ENCODE measurements around the gene MPPED2.

Gene MPPED2

GRCh38 chr11:30446520-30446919 lies 139.6 kb downstream of the MPPED2 start:
- Histone ChIP-seq H2AFZ (ENCODE audit: low read depth, low read length) (no peak overlapping the region), H3K36me3 (ENCODE audit: insufficient read depth, low read length) (no peaks in the 10 kb centered on the region), H3K4me3 (ENCODE audit: low read length) (no peak overlapping the region)

DNA sequence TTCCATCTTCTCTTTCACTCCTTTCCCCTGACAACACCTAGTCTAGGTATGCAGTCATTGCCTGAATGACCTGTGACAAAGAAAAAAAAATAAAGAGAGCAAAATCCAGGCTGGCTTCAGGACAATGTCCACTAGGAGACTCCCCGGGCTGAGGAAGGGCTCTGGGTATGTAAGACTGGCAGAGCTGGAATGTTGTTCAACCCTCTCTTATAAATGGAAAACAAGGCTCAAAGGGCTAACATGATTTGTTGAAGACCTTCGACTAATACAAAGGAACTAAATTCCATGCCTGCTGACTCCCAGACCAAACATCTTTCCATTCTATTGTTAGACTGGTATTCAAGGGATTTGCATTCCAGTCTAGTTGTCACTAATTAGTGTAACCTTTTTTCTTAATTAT lies 141.1 kb downstream of the MPPED2 start:
- Histone ChIP-seq H3K36me3 (ENCODE audit: insufficient read depth, low read length) (no peaks in the 10 kb centered on the region), H2AFZ (ENCODE audit: low read depth, low read length) (no peak overlapping the region), H3K4me1 (ENCODE audit: insufficient read depth, low read length) (no peaks in the 10 kb centered on the region), H3K27me3 (ENCODE audit: insufficient read depth, low read length) (no peaks in the 10 kb centered on the region), H3K9me3 (ENCODE audit: low read length) (no peaks in the 10 kb centered on the region), H3K4me3 (ENCODE audit: low read length) (no peak overlapping the region)

More at GRCh38 chr11:30446520-30446919, 139.6 kb downstream of the MPPED2 start:
- Histone ChIP-seq H3K4me1 (ENCODE audit: insufficient read depth, low read length) (no peaks in the 10 kb centered on the region), H3K27me3 (ENCODE audit: insufficient read depth, low read length) (no peaks in the 10 kb centered on the region), H3K9me3 (ENCODE audit: low read length) (no peaks in the 10 kb centered on the region)

GRCh38 chr11:30440510-30440909 lies 145.6 kb downstream of the MPPED2 start:
- no peak overlapping the region for H2AFZ ChIP-seq (ENCODE audit: low read depth, low read length)
- H3K4me1 ChIP-seq (ENCODE audit: insufficient read depth, low read length), result no peaks in the 10 kb centered on the region
- no peaks in the 10 kb centered on the region for H3K27me3 ChIP-seq (ENCODE audit: insufficient read depth, low read length)
- H3K4me3 ChIP-seq (ENCODE audit: low read length), result no peak overlapping the region
- no peaks in the 10 kb centered on the region for H3K36me3 ChIP-seq (ENCODE audit: insufficient read depth, low read length)
- no peaks in the 10 kb centered on the region for H3K9me3 ChIP-seq (ENCODE audit: low read length)

DNA sequence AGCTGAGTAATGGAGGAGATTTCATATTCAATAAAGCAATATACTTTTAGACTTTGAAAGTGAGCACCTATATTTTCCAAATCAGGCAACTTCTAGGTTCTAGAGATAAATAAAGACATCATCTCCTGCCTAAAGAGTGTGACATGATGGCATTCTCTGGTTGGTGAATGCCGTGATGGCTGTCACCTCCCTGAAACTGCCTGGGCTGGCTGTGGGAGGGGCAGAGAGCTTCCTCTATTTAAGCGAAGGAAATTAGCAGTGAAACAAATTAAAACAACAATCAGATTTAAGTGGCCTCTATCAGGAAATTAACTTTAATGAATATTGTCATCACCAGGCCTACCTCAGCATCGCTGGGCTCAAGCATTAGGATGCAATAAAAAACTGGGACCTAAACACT lies 149.4 kb downstream of the MPPED2 start:
- Histone ChIP-seq H3K27me3 (ENCODE audit: insufficient read depth, low read length) (no peaks in the 10 kb centered on the region), H3K4me3 (ENCODE audit: low read length) (no peak overlapping the region), H3K36me3 (ENCODE audit: insufficient read depth, low read length) (no peaks in the 10 kb centered on the region), H3K4me1 (ENCODE audit: insufficient read depth, low read length) (no peaks in the 10 kb centered on the region), H3K9me3 (ENCODE audit: low read length) (no peaks in the 10 kb centered on the region), H2AFZ (ENCODE audit: low read depth, low read length) (no peak overlapping the region)

DNA sequence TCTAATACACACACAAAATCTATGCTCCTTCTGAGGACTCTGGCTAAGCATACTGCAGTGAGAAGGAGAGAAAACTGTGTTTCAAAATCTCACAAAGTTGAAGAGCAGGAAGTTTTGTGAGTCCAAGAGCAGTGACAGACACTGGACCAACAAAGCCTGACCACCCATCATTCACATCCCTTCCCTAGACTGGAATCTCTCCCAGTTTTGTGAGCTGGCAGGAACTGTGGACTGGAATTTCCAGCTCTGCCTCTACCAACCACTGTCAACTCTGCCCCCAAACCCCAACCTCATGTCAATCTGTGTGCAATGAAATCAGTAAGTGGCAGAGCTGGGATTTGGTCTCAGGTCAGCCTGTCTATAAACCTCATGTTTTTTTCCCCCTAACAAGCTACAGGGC lies 150.7 kb downstream of the MPPED2 start:
- Histone ChIP-seq H3K9me3 (ENCODE audit: low read length) (no peaks in the 10 kb centered on the region), H3K4me3 (ENCODE audit: low read length) (no peak overlapping the region), H3K4me1 (ENCODE audit: insufficient read depth, low read length) (no peaks in the 10 kb centered on the region), H2AFZ (ENCODE audit: low read depth, low read length) (no peak overlapping the region), H3K27me3 (ENCODE audit: insufficient read depth, low read length) (no peaks in the 10 kb centered on the region), H3K36me3 (ENCODE audit: insufficient read depth, low read length) (no peaks in the 10 kb centered on the region)

DNA sequence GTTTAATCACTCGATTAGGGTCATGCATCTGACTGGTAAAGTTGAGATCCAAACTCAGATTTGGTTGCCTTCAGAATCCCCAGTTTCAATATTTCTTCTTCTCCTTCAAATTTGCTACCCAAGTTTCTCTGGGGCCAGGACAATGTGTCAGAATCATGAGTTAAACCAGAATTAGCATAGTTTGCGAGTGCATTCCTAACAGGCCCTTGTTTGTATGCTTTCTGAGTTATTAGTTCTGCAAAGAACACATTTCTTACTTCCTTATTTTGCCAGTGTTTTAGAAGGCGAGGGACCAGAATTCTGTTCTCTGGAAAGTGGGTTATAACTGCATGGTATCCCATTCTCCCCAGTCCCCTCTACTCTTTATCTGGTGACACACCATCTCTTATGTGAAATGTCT lies 151.3 kb downstream of the MPPED2 start:
- no peak overlapping the region for H3K4me3 ChIP-seq (ENCODE audit: low read length)
- no peaks in the 10 kb centered on the region for H3K9me3 ChIP-seq (ENCODE audit: low read length)
- H3K4me1 ChIP-seq (ENCODE audit: insufficient read depth, low read length), result no peaks in the 10 kb centered on the region
- no peak overlapping the region for H2AFZ ChIP-seq (ENCODE audit: low read depth, low read length)
- no peaks in the 10 kb centered on the region for H3K27me3 ChIP-seq (ENCODE audit: insufficient read depth, low read length)
- H3K36me3 ChIP-seq (ENCODE audit: insufficient read depth, low read length), result no peaks in the 10 kb centered on the region

GRCh38 chr11:30433831-30434230 lies 152.3 kb downstream of the MPPED2 start:
- H3K4me1 ChIP-seq (ENCODE audit: insufficient read depth, low read length), result no peaks in the 10 kb centered on the region
- no peak overlapping the region for H2AFZ ChIP-seq (ENCODE audit: low read depth, low read length)
- no peaks in the 10 kb centered on the region for H3K36me3 ChIP-seq (ENCODE audit: insufficient read depth, low read length)
- no peaks in the 10 kb centered on the region for H3K9me3 ChIP-seq (ENCODE audit: low read length)
- no peak overlapping the region for H3K4me3 ChIP-seq (ENCODE audit: low read length)
- H3K27me3 ChIP-seq (ENCODE audit: insufficient read depth, low read length), result no peaks in the 10 kb centered on the region

- Histone ChIP-seq H3K4me1 (ENCODE audit: insufficient read depth, low read length) (no peaks in the 10 kb centered on the region), H2AFZ (ENCODE audit: low read depth, low read length) (no peak overlapping the region), H3K9me3 (ENCODE audit: low read length) (no peaks in the 10 kb centered on the region), H3K27me3 (ENCODE audit: insufficient read depth, low read length) (no peaks in the 10 kb centered on the region), H3K36me3 (ENCODE audit: insufficient read depth, low read length) (no peaks in the 10 kb centered on the region), H3K4me3 (ENCODE audit: low read length) (no peak overlapping the region)
Measured at GRCh38 chr11:30432716-30433115, 153.4 kb downstream of the MPPED2 start.

DNA sequence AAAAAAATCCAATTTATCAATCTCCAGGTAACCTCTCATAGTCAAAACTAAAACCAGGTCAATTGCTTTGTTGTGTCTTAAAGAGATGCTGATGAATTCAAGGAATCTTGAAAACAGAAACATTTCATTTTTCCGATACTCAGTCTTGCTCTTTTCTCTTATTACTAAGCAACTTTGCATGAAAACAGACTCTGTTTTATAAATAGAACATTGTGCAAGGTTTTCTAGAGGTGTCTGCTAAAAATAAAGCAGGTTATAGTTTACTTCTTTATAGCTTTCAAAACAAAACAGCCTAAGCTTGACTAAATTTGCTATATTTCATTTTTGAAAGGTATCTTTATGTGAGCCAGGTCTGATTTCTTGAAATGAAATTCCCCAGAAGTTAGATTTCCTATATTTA lies 154.0 kb downstream of the MPPED2 start:
- Histone ChIP-seq H2AFZ (ENCODE audit: low read depth, low read length) (no peak overlapping the region), H3K9me3 (ENCODE audit: low read length) (no peaks in the 10 kb centered on the region), H3K4me3 (ENCODE audit: low read length) (no peak overlapping the region), H3K27me3 (ENCODE audit: insufficient read depth, low read length) (no peaks in the 10 kb centered on the region), H3K4me1 (ENCODE audit: insufficient read depth, low read length) (no peaks in the 10 kb centered on the region), H3K36me3 (ENCODE audit: insufficient read depth, low read length) (no peaks in the 10 kb centered on the region)

GRCh38 chr11:30431127-30431814 lies 154.9 kb downstream of the MPPED2 start:
- Histone ChIP-seq H2AFZ (ENCODE audit: low read depth, low read length) (no peak overlapping the region), H3K9me3 (ENCODE audit: low read length) (no peaks in the 10 kb centered on the region), H3K4me1 (ENCODE audit: insufficient read depth, low read length) (no peaks in the 10 kb centered on the region), H3K36me3 (ENCODE audit: insufficient read depth, low read length) (no peaks in the 10 kb centered on the region), H3K4me3 (ENCODE audit: low read length) (no peak overlapping the region), H3K27me3 (ENCODE audit: insufficient read depth, low read length) (no peaks in the 10 kb centered on the region)

- Histone ChIP-seq H3K36me3 (ENCODE audit: insufficient read depth, low read length) (no peaks in the 10 kb centered on the region), H3K9me3 (ENCODE audit: low read length) (no peaks in the 10 kb centered on the region), H3K4me3 (ENCODE audit: low read length) (no peak overlapping the region), H3K27me3 (ENCODE audit: insufficient read depth, low read length) (no peaks in the 10 kb centered on the region), H2AFZ (ENCODE audit: low read depth, low read length) (no peak overlapping the region), H3K4me1 (ENCODE audit: insufficient read depth, low read length) (no peaks in the 10 kb centered on the region)
Measured at GRCh38 chr11:30429550-30429949, 156.6 kb downstream of the MPPED2 start.

GRCh38 chr11:30426781-30427180 lies 159.4 kb downstream of the MPPED2 start:
- Histone ChIP-seq H3K9me3 (ENCODE audit: low read length) (no peaks in the 10 kb centered on the region), H3K4me3 (ENCODE audit: low read length) (no peak overlapping the region), H3K4me1 (ENCODE audit: insufficient read depth, low read length) (peaks cover 13% of the 10 kb centered on the region), H2AFZ (ENCODE audit: low read depth, low read length) (no peak overlapping the region), H3K27me3 (ENCODE audit: insufficient read depth, low read length) (no peaks in the 10 kb centered on the region), H3K36me3 (ENCODE audit: insufficient read depth, low read length) (no peaks in the 10 kb centered on the region)

GRCh38 chr11:30424844-30425243 lies 161.3 kb downstream of the MPPED2 start:
- Histone ChIP-seq H2AFZ (ENCODE audit: low read depth, low read length) (no peak overlapping the region), H3K4me1 (ENCODE audit: insufficient read depth, low read length) (peaks cover 13% of the 10 kb centered on the region), H3K4me3 (ENCODE audit: low read length) (no peak overlapping the region), H3K36me3 (ENCODE audit: insufficient read depth, low read length) (no peaks in the 10 kb centered on the region), H3K9me3 (ENCODE audit: low read length) (no peaks in the 10 kb centered on the region), H3K27me3 (ENCODE audit: insufficient read depth, low read length) (no peaks in the 10 kb centered on the region)

- Histone ChIP-seq H3K9me3 (ENCODE audit: low read length) (no peaks in the 10 kb centered on the region), H3K36me3 (ENCODE audit: insufficient read depth, low read length) (no peaks in the 10 kb centered on the region), H3K4me3 (ENCODE audit: low read length) (no peak overlapping the region), H3K27me3 (ENCODE audit: insufficient read depth, low read length) (no peaks in the 10 kb centered on the region), H3K4me1 (ENCODE audit: insufficient read depth, low read length) (peaks cover 13% of the 10 kb centered on the region), H2AFZ (ENCODE audit: low read depth, low read length) (no peak overlapping the region)
Measured at GRCh38 chr11:30424321-30424720, 161.8 kb downstream of the MPPED2 start.

All from neuron (in vitro differentiated cells).